ENCODE results near the gene GHR. TPM values are rescaled to one million over a fixed set of nuclear protein-coding genes. Genes with fewer than 3 reads are reported as not detected.

GHR gene
- total RNA-seq, 4 donors from 2014 or later, result 1.8 to 12.4 (median 3.7) TPM

GRCh38 chr5:42642006-42642405 lies 218.8 kb downstream of the GHR start:
- TF ChIP-seq POLR2A (IDR thresholded peaks at IDR 0.05), result no peak
- TF ChIP-seq, protein P1, sequence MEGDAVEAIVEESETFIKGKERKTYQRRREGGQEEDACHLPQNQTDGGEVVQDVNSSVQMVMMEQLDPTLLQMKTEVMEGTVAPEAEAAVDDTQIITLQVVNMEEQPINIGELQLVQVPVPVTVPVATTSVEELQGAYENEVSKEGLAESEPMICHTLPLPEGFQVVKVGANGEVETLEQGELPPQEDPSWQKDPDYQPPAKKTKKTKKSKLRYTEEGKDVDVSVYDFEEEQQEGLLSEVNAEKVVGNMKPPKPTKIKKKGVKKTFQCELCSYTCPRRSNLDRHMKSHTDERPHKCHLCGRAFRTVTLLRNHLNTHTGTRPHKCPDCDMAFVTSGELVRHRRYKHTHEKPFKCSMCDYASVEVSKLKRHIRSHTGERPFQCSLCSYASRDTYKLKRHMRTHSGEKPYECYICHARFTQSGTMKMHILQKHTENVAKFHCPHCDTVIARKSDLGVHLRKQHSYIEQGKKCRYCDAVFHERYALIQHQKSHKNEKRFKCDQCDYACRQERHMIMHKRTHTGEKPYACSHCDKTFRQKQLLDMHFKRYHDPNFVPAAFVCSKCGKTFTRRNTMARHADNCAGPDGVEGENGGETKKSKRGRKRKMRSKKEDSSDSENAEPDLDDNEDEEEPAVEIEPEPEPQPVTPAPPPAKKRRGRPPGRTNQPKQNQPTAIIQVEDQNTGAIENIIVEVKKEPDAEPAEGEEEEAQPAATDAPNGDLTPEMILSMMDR (IDR thresholded peaks at IDR 0.05), result no peak
- Histone ChIP-seq H3K27me3 (no peaks in the 10 kb centered on the region), H3K27ac (no peak overlapping the region), H3K4me1 (no peaks in the 10 kb centered on the region), H3K9me3 (no peaks in the 10 kb centered on the region), H3K4me3 (no peak overlapping the region), H3K36me3 (no peaks in the 10 kb centered on the region)
- no peak for DNase-seq

DNA sequence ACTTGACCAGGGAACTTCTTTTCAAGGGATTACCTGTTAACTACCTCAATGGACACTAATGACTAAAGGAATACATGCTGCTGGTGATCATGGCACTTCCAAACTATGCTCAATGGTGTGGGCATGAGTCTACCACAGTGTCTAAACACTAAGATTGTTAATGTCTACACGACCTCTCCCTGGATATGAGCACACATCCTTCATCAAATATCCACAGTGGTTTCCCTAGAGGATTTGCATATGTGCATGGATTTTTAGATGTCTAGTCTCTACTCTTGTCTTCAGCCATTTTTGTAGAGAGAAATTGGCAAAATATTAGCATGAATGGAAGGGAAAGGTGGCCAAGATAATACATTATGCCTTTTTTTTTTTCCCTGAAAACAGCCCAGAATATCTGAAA lies 220.1 kb downstream of the GHR start:
- Histone ChIP-seq H3K4me1 (no peaks in the 10 kb centered on the region), H3K4me3 (no peak overlapping the region), H3K36me3 (no peaks in the 10 kb centered on the region), H3K27ac (no peak overlapping the region), H3K27me3 (no peaks in the 10 kb centered on the region), H3K9me3 (no peaks in the 10 kb centered on the region)
- TF ChIP-seq POLR2A (IDR thresholded peaks at IDR 0.05), result no peak
- TF ChIP-seq, protein P1 (IDR thresholded peaks at IDR 0.05), result no peak
- no peak for DNase-seq

DNA sequence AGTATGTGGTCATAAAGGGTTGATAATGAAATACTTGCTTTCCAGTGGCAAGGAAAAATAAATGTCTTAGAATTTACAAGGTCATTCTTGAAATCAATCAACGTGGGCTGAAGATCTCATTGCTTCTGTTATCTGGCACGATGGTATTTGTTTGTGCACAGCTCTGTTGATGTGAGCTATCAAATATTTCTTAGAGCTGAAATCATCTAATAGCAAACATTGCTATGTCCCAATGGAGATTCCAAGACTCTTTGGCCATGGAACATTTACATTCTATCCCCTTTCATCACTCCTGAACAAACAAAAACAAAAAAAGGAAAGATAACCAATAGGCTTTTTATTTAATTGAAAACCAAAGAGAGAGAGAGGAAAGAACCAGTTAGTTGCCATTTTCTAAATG lies 221.9 kb downstream of the GHR start:
- Histone ChIP-seq H3K4me1 (no peaks in the 10 kb centered on the region), H3K36me3 (no peaks in the 10 kb centered on the region), H3K9me3 (no peaks in the 10 kb centered on the region), H3K27ac (no peak overlapping the region), H3K4me3 (no peak overlapping the region), H3K27me3 (no peaks in the 10 kb centered on the region)
- TF ChIP-seq POLR2A (IDR thresholded peaks at IDR 0.05), result no peak
- TF ChIP-seq, protein P1 (IDR thresholded peaks at IDR 0.05), result no peak
- DNase-seq, result no peak

DNA sequence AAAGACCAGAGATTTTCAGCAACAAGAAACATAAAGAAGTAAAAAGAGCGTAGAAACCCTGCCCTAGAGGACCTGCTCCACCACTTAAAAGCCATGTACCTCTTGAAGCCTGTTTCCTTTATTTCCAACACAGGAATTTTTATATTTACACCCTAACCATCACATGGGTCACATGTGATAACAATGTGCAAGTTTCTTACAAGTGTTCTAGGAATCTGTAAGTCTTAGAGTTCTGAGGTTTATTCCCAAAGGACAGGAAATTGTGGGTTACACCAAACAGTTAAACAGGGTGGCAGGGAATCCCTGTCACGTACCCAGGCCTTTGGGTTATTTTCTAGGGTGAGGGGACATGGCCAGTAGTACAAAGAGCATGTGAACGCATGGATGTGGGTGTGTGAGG lies 224.8 kb downstream of the GHR start:
- no peaks in the 10 kb centered on the region for H3K27me3 ChIP-seq
- no peak overlapping the region for H3K4me3 ChIP-seq
- DNase-seq, result no peak
- no peak for TF ChIP-seq POLR2A (IDR thresholded peaks at IDR 0.05)
- TF ChIP-seq, protein P1 (IDR thresholded peaks at IDR 0.05), result no peak
- H3K36me3 ChIP-seq, result no peaks in the 10 kb centered on the region
- H3K9me3 ChIP-seq, result no peaks in the 10 kb centered on the region
- no peaks in the 10 kb centered on the region for H3K4me1 ChIP-seq
- H3K27ac ChIP-seq, result no peak overlapping the region

GRCh38 chr5:42648915-42649314 lies 225.7 kb downstream of the GHR start:
- no peak overlapping the region for H3K4me3 ChIP-seq
- DNase-seq, result no peak
- no peaks in the 10 kb centered on the region for H3K9me3 ChIP-seq
- H3K27me3 ChIP-seq, result no peaks in the 10 kb centered on the region
- no peaks in the 10 kb centered on the region for H3K4me1 ChIP-seq
- no peak overlapping the region for H3K27ac ChIP-seq
- TF ChIP-seq POLR2A (IDR thresholded peaks at IDR 0.05), result no peak
- TF ChIP-seq, protein P1 (IDR thresholded peaks at IDR 0.05), result no peak
- H3K36me3 ChIP-seq, result no peaks in the 10 kb centered on the region

DNA sequence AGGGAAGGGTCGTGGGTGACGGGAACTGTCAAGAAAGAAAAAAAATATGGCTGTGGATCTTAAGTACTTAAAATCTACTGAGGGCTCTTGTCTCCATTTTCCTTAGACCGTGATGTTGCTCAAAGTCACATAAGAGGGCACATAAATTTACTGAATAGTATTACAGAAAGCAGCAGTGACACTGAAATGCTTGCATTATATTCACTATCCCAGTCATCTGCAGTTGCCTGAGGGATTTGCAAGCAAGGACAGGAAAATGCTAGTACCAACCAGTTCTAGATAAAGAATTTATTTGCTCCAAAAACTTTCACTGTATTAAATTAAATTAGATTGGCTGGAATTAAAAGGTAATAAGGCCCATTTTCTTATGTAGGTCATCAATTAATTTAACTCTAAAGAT lies 226.8 kb downstream of the GHR start:
- no peak for TF ChIP-seq POLR2A (IDR thresholded peaks at IDR 0.05)
- TF ChIP-seq, protein P1 (IDR thresholded peaks at IDR 0.05), result no peak
- no peaks in the 10 kb centered on the region for H3K4me1 ChIP-seq
- H3K9me3 ChIP-seq, result no peaks in the 10 kb centered on the region
- no peaks in the 10 kb centered on the region for H3K36me3 ChIP-seq
- DNase-seq, result no peak
- no peaks in the 10 kb centered on the region for H3K27me3 ChIP-seq
- H3K4me3 ChIP-seq, result no peak overlapping the region
- H3K27ac ChIP-seq, result no peak overlapping the region
